Mesenchymal stem cell (in vitro differentiated cells and primary cell): Measurements from ENCODE around the gene ABHD16B.

Experiments
- DNase-seq: peaks from one replicate; pipeline ENCODE4 v3.0.0-alpha.2; 2013
- H2AFZ ChIP-seq: one replicate; pipeline ENCODE4 v1.6.1; 2013; ENCODE audit warnings: low read depth, mild to moderate bottlenecking, control low read depth, inconsistent platforms, low read length, moderate library complexity
- H2AK5ac ChIP-seq: 2 replicates; pipeline ENCODE4 v1.6.1; 2013; ENCODE audit warnings: low read length, moderate library complexity, mild to moderate bottlenecking, inconsistent platforms; ENCODE audit not compliant: severe bottlenecking
- H2BK120ac ChIP-seq: one replicate; pipeline ENCODE4 v1.6.1; 2013; ENCODE audit warnings: low read depth, mild to moderate bottlenecking, inconsistent platforms, low read length, moderate library complexity
- H2BK12ac ChIP-seq, 2 experiments: one replicate each; pipeline ENCODE4 v1.6.1; 2013; ENCODE audit warnings: inconsistent platforms in 2 of 2, low read length in 2 of 2, mild to moderate bottlenecking in 2 of 2, moderate library complexity in 2 of 2, control low read depth in 1 of 2
- H2BK15ac ChIP-seq: one replicate; pipeline ENCODE4 v1.6.1; 2013; ENCODE audit warnings: mild to moderate bottlenecking, low read depth, inconsistent platforms; ENCODE audit not compliant: poor library complexity, severe bottlenecking
- H2BK5ac ChIP-seq: 2 replicates; pipeline ENCODE4 v1.6.1; 2013; ENCODE audit warnings: low read depth, mild to moderate bottlenecking, low read length, control low read depth, inconsistent platforms; ENCODE audit not compliant: poor library complexity, severe bottlenecking
- H3K14ac ChIP-seq, 2 experiments: one replicate each; pipeline ENCODE4 v1.6.1; 2013; ENCODE audit warnings: inconsistent platforms in 2 of 2, low read length in 2 of 2, control low read depth in 1 of 2, mild to moderate bottlenecking in 1 of 2, moderate library complexity in 1 of 2
- H3K18ac ChIP-seq, 2 experiments: one replicate each; pipeline ENCODE4 v1.6.1; 2013; ENCODE audit warnings: inconsistent platforms in 2 of 2, low read length in 2 of 2, control low read depth in 1 of 2, low read depth in 1 of 2, mild to moderate bottlenecking in 1 of 2
- H3K23ac ChIP-seq, 2 experiments: one replicate each; pipeline ENCODE4 v1.6.1; 2013; ENCODE audit warnings: inconsistent platforms in 2 of 2, low read length in 2 of 2, mild to moderate bottlenecking in 2 of 2, moderate library complexity in 2 of 2, control low read depth in 1 of 2
- H3K27ac ChIP-seq: 2 replicates; pipeline ENCODE4 v1.5.1; 2013; ENCODE audit warnings: mild to moderate bottlenecking, moderate library complexity, low read length, control low read depth, inconsistent platforms; ENCODE audit not compliant: poor library complexity, severe bottlenecking
- H3K27me3 ChIP-seq, 2 experiments: 2 replicates each; pipeline versions ENCODE4 v1.6.1 to v1.7.0; 2013; ENCODE audit warnings: low read length in 2 of 2, mild to moderate bottlenecking in 2 of 2, moderate library complexity in 2 of 2, control low read depth in 1 of 2, inconsistent platforms in 1 of 2; ENCODE audit not compliant: control insufficient read depth in 1 of 2, insufficient read depth in 1 of 2
- H3K36me3 ChIP-seq, 2 experiments: 2 replicates each; pipeline versions ENCODE4 v1.6.1 to v1.7.0; 2013; ENCODE audit warnings: low read length in 2 of 2, control low read depth in 1 of 2, inconsistent platforms in 1 of 2, low read depth in 1 of 2, mild to moderate bottlenecking in 1 of 2; ENCODE audit not compliant: insufficient read depth in 2 of 2, control insufficient read depth in 1 of 2
- H3K4ac ChIP-seq, 2 experiments: one replicate each; pipeline ENCODE4 v1.6.1; 2013; ENCODE audit warnings: inconsistent platforms in 2 of 2, low read length in 2 of 2, mild to moderate bottlenecking in 2 of 2, moderate library complexity in 2 of 2, control low read depth in 1 of 2, low read depth in 1 of 2
- H3K4me1 ChIP-seq: 2 replicates; pipeline ENCODE4 v1.6.1; 2013; ENCODE audit warnings: low read depth, low read length, control low read depth; ENCODE audit not compliant: control insufficient read depth, insufficient read depth
- H3K4me2 ChIP-seq: 2 replicates; pipeline ENCODE4 v1.6.1; 2013; ENCODE audit warnings: low read length, mild to moderate bottlenecking, inconsistent platforms; ENCODE audit not compliant: poor library complexity, severe bottlenecking
- H3K4me3 ChIP-seq, 2 experiments: 2 replicates each; pipeline versions ENCODE4 v1.5.1 to v1.7.0; 2013; ENCODE audit warnings: low read length in 2 of 2, mild to moderate bottlenecking in 2 of 2, control low read depth in 1 of 2, low read depth in 1 of 2; ENCODE audit not compliant: insufficient read depth in 1 of 2
- H3K79me1 ChIP-seq: replicated peaks from 2 replicates; pipeline ENCODE4 v1.6.1; 2013; ENCODE audit warnings: mild to moderate bottlenecking, control low read depth, low read length, inconsistent platforms; ENCODE audit not compliant: poor library complexity, severe bottlenecking
- H3K9ac ChIP-seq: 2 replicates; pipeline ENCODE4 v1.7.0; 2013; ENCODE audit warnings: mild to moderate bottlenecking, low read length, moderate library complexity
- H3K9me3 ChIP-seq: 2 replicates; pipeline ENCODE4 v1.7.0; 2013; ENCODE audit warnings: mild to moderate bottlenecking, low read length; ENCODE audit not compliant: control insufficient read depth
- H4K8ac ChIP-seq: one replicate; pipeline ENCODE4 v1.6.1; 2013; ENCODE audit warnings: inconsistent platforms, mild to moderate bottlenecking, low read length, moderate library complexity
- H4K91ac ChIP-seq: one replicate; pipeline ENCODE4 v1.6.1; 2013; ENCODE audit warnings: mild to moderate bottlenecking, low read length, inconsistent platforms
- WGBS: methylation state at CpG from one replicate; pipeline ENCODE4 v1.1.7; 2013; ENCODE audit warnings: mixed read lengths; 5-methylcytosine and 5-hydroxymethylcytosine counted together

ABHD16B gene

DNA sequence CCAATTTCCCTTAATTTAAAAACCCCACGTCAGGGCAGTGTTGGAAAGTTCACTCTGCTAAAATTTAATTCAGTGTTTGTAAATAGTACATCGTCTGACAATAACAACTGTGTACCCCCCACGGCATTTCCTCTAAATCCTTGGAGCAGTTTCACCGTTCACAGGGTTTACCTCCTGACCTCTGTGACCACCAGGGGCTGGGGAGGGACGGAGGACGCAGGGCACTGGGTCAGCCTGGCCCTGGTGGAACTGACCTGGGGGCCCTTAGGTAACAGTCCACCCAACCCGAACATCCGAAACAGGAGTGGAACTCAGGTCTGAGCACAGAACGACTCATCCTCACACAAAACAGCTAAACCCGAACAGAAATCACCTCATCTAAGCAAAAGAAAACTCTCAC lies 32.3 kb upstream of the ABHD16B start:
- Histone ChIP-seq H3K9ac (no peak overlapping the region), H4K8ac (no peak overlapping the region), H3K79me1 (peaks cover 24% of the 10 kb centered on the region), H3K4me2 (no peak overlapping the region), H3K14ac (no peak overlapping the region), H3K4ac (peak overlapping the region in 1 of 2 experiments; percentile 11), H3K9me3 (no peaks in the 10 kb centered on the region), H3K36me3 (peaks cover 0 to 8% of the 10 kb centered on the region in 2 experiments), H2AFZ (no peak overlapping the region), H3K23ac (no peak overlapping the region), H3K27me3 (peaks cover 0 to 62% of the 10 kb centered on the region in 2 experiments), H2AK5ac (no peak overlapping the region), H3K4me1 (peaks cover 27% of the 10 kb centered on the region), H2BK12ac (no peak overlapping the region), H4K91ac (no peak overlapping the region), H3K18ac (no peak overlapping the region), H2BK120ac (no peak overlapping the region), H3K4me3 (no peak overlapping the region), H2BK5ac (no peak overlapping the region), H3K27ac (no peak overlapping the region), H2BK15ac (no peak overlapping the region)
- WGBS, result 27% methylated on average over 10 of the region's 10 CpGs
- no peak for DNase-seq

DNA sequence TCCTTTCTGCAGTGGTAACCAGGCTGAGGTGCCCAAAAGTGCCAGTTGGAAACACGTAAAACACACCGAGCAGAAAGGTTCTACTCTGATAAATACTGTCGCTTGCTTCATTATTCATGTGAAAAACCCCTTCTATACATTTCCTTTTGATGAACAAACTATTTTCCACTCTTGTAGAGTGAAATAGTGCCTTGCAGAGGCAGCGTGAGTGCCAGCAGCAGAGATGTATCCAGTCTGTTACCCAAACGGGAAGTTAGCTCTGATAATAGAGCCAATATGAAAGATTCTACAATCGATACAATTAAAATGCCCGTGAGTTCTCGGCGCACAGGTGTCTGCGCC lies 31.7 kb upstream of the ABHD16B start:
- H2BK12ac ChIP-seq, result no peak overlapping the region
- H3K4me1 ChIP-seq, result peaks cover 32% of the 10 kb centered on the region
- DNase-seq, result no peak
- no peak overlapping the region for H4K8ac ChIP-seq
- no peaks in the 10 kb centered on the region for H3K9me3 ChIP-seq
- peaks cover 0 to 63% of the 10 kb centered on the region in 2 experiments for H3K27me3 ChIP-seq
- H3K9ac ChIP-seq, result peak overlapping the region; percentile 32
- H3K4ac ChIP-seq, result no peak overlapping the region
- H2BK15ac ChIP-seq, result no peak overlapping the region
- peak overlapping the region; percentile 85 for H3K4me2 ChIP-seq
- H3K14ac ChIP-seq, result no peak overlapping the region
- H3K4me3 ChIP-seq, result peak overlapping the region; percentile 66 to 72
- H2AFZ ChIP-seq, result no peak overlapping the region
- H2BK5ac ChIP-seq, result no peak overlapping the region
- no peak overlapping the region for H2BK120ac ChIP-seq
- H4K91ac ChIP-seq, result no peak overlapping the region
- WGBS, result 3% methylated on average over 9 of the region's 10 CpGs
- H3K36me3 ChIP-seq, result peaks cover 0 to 8% of the 10 kb centered on the region in 2 experiments
- no peak overlapping the region for H3K23ac ChIP-seq
- H3K79me1 ChIP-seq, result peaks cover 21% of the 10 kb centered on the region
- no peak overlapping the region for H2AK5ac ChIP-seq
- no peak overlapping the region for H3K27ac ChIP-seq
- H3K18ac ChIP-seq, result peak overlapping the region; percentile 24 to 25

DNA sequence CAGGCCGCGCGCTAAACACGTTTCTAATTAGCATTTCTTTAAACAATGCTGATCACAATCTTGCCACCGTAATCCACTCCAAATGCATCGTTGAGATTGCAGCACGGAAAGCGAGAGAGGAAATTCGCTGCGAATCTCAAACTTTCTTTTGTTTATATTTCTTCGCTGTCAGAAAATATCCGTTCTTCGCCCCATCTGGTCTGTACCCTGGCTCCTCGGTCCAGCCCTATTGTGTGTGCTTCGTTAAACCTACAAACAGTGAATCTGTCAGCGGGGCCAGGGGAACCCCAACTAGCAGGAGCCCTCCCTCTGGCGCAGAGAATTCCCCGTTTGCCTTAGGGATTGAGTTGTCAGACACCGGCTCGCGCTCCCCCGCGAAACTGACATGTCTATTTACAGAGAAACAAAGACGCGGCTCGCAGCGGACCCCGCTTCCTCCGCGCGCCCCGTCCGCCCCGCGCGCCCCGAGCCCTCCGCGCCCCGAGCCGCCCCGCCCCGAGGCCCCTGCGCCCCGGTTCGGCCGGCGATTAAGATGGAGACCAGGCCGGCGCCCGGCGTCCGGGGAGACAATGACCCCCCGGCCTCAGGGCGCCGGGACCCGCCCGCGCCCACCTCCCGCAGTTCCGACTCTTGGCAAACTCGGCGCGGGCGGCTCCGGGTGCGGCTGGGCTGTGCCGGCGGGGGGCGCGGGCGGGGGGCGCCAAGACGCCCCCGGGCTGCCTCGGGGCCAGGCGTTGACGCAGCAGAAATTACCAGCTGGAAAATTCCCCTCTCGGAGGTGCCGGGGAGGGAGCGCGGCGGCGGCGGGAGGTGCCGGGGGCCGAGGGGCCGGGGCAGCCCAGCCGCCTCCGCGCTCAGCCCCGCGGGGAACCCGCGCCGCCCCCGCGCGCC lies 31.1 kb upstream of the ABHD16B start:
- Histone ChIP-seq H3K14ac (no peak overlapping the region), H4K91ac (no peak overlapping the region), H3K4me1 (peaks cover 37% of the 10 kb centered on the region), H3K4me3 (peak overlapping the region; percentile 66 to 72), H2AFZ (no peak overlapping the region), H3K4ac (peak overlapping the region in 1 of 2 experiments; percentile 40), H3K27me3 (peaks cover 0 to 68% of the 10 kb centered on the region in 2 experiments), H3K36me3 (peaks cover 0 to 8% of the 10 kb centered on the region in 2 experiments), H3K18ac (peak overlapping the region; percentile 25 to 39), H3K9ac (peak overlapping the region; percentile 32), H3K27ac (no peak overlapping the region), H4K8ac (peak overlapping the region; percentile 27), H3K23ac (no peak overlapping the region), H2AK5ac (no peak overlapping the region), H3K9me3 (no peaks in the 10 kb centered on the region), H2BK15ac (no peak overlapping the region), H3K79me1 (peaks cover 21% of the 10 kb centered on the region), H3K4me2 (peak overlapping the region; percentile 85), H2BK120ac (peak overlapping the region; percentile 44), H2BK5ac (no peak overlapping the region), H2BK12ac (no peak overlapping the region)
- peak; percentile 54 for DNase-seq
- WGBS, result 2% methylated on average over 70 of the region's 99 CpGs

- WGBS, result under 1% methylated on average over 30 of the region's 147 CpGs
Measured at GRCh38 chr20:63830841-63831588, 30.3 kb upstream of the ABHD16B start, which contains the start of gene ZBTB46. TSS of gene ZBTB46 (minus strand) at chr20:63831264. CDS start at chr20:63790757, 40,507 bp downstream.

More at GRCh38 chr20:63830841-63831588, 30.3 kb upstream of the ABHD16B start, which contains the start of gene ZBTB46:
- peaks cover 43% of the 10 kb centered on the region for H3K4me1 ChIP-seq
- no peak within 1 kb of the TSS for H2AK5ac ChIP-seq
- DNase-seq, result peak; percentile 53
- H2BK15ac ChIP-seq, result peak within 1 kb of the TSS; percentile 96
- peaks cover 0 to under 1% of the 10 kb centered on the region in 2 experiments for H3K36me3 ChIP-seq
- peak within 1 kb of the TSS; percentile 39 to 87 for H3K18ac ChIP-seq
- H3K27ac ChIP-seq, result no peak within 1 kb of the TSS
- H3K9me3 ChIP-seq, result no peaks in the 10 kb centered on the region
- peaks cover 14% of the 10 kb centered on the region for H3K79me1 ChIP-seq
- peak within 1 kb of the TSS in 1 of 2 experiments; percentile 90 for H2BK12ac ChIP-seq
- peak within 1 kb of the TSS; percentile 69 to 72 for H3K4me3 ChIP-seq
- peak within 1 kb of the TSS; percentile 82 for H4K91ac ChIP-seq
- H2BK5ac ChIP-seq, result no peak within 1 kb of the TSS
- no peak within 1 kb of the TSS for H2AFZ ChIP-seq
- H3K4ac ChIP-seq, result peak within 1 kb of the TSS; percentile 40 to 82
- H3K14ac ChIP-seq, result no peak within 1 kb of the TSS
- peak within 1 kb of the TSS; percentile 85 for H3K4me2 ChIP-seq
- peak within 1 kb of the TSS; percentile 32 for H3K9ac ChIP-seq
- H4K8ac ChIP-seq, result peak within 1 kb of the TSS; percentile 96
- peak within 1 kb of the TSS; percentile 84 for H2BK120ac ChIP-seq
- peaks cover 0 to 65% of the 10 kb centered on the region in 2 experiments for H3K27me3 ChIP-seq
- H3K23ac ChIP-seq, result peak within 1 kb of the TSS in 1 of 2 experiments; percentile 64
